ENCODE data around the gene PTX3. TPM values are rescaled to one million over a fixed set of nuclear protein-coding genes. Genes with fewer than 3 reads are reported as not detected.

The PTX3 gene
- total RNA-seq, 1 donor from 2014 or later, result 44.1 TPM

DNA sequence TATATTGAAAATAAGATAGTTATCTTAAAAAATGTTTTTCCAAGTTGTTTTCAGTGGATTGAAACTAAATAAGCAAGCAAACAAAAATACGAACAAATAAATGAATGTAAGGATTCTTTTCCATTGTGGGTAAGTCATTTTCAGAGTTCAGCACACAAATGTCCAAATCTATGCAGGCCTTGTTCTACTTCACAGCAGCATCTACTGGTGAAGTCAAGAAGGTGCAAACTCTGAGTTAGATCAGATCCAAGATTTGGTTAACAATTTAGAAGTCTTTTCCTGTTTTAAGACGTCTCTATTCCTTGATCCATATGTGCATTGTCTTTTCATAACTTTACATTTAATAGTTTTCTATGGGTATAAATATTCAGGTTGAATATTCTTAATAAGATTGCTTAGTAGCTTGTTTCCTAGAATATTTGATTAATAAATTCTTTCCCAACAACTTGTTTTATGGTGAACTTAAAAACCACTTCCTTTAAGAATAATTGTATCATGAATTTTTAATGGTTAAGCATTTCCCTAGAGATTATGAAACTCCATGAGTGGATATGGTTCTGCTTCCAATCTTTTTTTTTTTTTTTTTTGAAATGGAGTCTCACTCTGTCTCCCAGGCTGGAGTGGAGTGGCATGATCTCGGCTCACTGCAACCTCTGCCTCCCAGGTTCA is 10.5 kb downstream of the PTX3 start:
- H3K4me1 Mint-ChIP-seq, result peaks cover 18% of the 10 kb centered on the region
- H3K36me3 Mint-ChIP-seq, result no peaks in the 10 kb centered on the region
- H3K27ac Mint-ChIP-seq, result no peak overlapping the region
- no peak for DNase-seq (ENCODE audit: low spot score in 2 of 2, unreplicated experiment in 2 of 2)
- TF ChIP-seq, protein P1, sequence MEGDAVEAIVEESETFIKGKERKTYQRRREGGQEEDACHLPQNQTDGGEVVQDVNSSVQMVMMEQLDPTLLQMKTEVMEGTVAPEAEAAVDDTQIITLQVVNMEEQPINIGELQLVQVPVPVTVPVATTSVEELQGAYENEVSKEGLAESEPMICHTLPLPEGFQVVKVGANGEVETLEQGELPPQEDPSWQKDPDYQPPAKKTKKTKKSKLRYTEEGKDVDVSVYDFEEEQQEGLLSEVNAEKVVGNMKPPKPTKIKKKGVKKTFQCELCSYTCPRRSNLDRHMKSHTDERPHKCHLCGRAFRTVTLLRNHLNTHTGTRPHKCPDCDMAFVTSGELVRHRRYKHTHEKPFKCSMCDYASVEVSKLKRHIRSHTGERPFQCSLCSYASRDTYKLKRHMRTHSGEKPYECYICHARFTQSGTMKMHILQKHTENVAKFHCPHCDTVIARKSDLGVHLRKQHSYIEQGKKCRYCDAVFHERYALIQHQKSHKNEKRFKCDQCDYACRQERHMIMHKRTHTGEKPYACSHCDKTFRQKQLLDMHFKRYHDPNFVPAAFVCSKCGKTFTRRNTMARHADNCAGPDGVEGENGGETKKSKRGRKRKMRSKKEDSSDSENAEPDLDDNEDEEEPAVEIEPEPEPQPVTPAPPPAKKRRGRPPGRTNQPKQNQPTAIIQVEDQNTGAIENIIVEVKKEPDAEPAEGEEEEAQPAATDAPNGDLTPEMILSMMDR (IDR thresholded peaks at IDR 0.05; ENCODE audit: unreplicated experiment), result no peak
- H3K9me3 Mint-ChIP-seq, result no peaks in the 10 kb centered on the region
- no peaks in the 10 kb centered on the region for H3K27me3 Mint-ChIP-seq (ENCODE audit: low read depth)
- no peak overlapping the region for H3K4me3 Mint-ChIP-seq

DNA sequence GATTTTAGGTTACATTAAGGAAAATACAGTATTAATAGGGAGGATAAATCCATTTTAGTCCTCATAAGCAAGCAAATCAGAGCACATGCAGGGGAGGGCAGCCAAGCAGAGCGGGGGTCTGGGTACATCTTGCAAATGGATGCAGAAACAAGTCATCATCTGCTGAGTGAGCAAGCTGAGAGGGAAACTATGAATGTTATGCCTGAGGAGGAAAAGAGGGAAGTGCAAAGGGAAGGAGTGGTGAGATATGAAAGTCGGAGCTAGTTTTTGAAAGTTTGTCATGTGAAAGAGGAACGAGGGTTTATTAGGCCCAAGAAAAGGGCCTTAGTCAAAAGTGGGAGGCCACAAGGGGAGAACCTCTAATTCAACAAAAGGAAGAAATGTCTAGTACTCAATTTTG is 15.4 kb downstream of the PTX3 start:
- H3K4me3 Mint-ChIP-seq, result no peak overlapping the region
- TF ChIP-seq, protein P1 (IDR thresholded peaks at IDR 0.05; ENCODE audit: unreplicated experiment), result no peak
- peaks cover 6% of the 10 kb centered on the region for H3K4me1 Mint-ChIP-seq
- H3K27ac Mint-ChIP-seq, result no peak overlapping the region
- H3K27me3 Mint-ChIP-seq (ENCODE audit: low read depth), result no peaks in the 10 kb centered on the region
- no peaks in the 10 kb centered on the region for H3K9me3 Mint-ChIP-seq
- H3K36me3 Mint-ChIP-seq, result no peaks in the 10 kb centered on the region
- DNase-seq (ENCODE audit: low spot score in 2 of 2, unreplicated experiment in 2 of 2), result no peak

DNA sequence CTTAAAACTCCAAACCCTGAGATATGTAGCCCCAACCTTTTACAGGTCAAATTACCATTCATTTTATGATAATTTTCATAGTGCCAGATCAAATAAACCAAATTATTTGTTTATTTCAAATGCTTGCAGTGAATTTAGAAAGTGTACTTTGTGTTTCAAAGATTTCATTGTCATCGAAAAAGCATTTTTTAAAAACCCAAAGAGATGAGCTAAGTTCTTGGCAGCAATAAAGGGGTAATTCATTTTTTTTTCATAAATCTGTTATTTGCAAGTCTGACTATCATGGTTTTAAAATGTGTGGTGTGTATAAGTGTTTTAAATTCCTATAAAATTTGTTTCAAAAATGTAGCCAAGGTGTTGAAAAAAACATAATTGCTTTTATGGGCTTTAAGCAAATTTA is 17.2 kb downstream of the PTX3 start:
- TF ChIP-seq, protein P1 (IDR thresholded peaks at IDR 0.05; ENCODE audit: unreplicated experiment), result no peak
- Mint-ChIP-seq H3K9me3 (no peaks in the 10 kb centered on the region), H3K36me3 (no peaks in the 10 kb centered on the region), H3K4me3 (no peak overlapping the region), H3K4me1 (peaks cover 5% of the 10 kb centered on the region), H3K27me3 (ENCODE audit: low read depth) (peaks cover 2% of the 10 kb centered on the region), H3K27ac (no peak overlapping the region)
- DNase-seq (ENCODE audit: low spot score in 2 of 2, unreplicated experiment in 2 of 2), result no peak

DNA sequence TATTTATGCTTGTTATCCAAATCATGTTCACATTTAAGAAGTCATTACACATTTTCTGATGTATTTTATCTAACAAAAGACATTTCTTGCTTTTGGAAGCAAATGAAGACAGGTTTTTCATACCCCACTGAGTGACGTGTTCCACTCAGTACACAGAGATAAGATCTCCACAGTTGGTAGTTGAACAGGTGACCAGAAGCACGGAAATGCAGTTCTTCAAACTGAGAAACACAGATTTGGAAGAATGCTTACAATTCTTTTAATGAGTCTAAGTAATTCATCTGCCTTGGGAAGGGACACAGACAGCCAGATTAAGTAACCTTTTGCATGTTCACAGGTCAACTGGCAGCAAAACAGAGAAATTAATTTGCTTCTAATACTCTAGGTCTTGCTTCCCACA is 23.1 kb downstream of the PTX3 start:
- DNase-seq (ENCODE audit: low spot score in 2 of 2, unreplicated experiment in 2 of 2), result no peak
- no peaks in the 10 kb centered on the region for H3K9me3 Mint-ChIP-seq
- peaks cover 11% of the 10 kb centered on the region for H3K4me1 Mint-ChIP-seq
- TF ChIP-seq, protein P1 (IDR thresholded peaks at IDR 0.05; ENCODE audit: unreplicated experiment), result no peak
- H3K36me3 Mint-ChIP-seq, result no peaks in the 10 kb centered on the region
- H3K27me3 Mint-ChIP-seq (ENCODE audit: low read depth), result peaks cover 2% of the 10 kb centered on the region
- H3K4me3 Mint-ChIP-seq, result no peak overlapping the region
- no peak overlapping the region for H3K27ac Mint-ChIP-seq

DNA sequence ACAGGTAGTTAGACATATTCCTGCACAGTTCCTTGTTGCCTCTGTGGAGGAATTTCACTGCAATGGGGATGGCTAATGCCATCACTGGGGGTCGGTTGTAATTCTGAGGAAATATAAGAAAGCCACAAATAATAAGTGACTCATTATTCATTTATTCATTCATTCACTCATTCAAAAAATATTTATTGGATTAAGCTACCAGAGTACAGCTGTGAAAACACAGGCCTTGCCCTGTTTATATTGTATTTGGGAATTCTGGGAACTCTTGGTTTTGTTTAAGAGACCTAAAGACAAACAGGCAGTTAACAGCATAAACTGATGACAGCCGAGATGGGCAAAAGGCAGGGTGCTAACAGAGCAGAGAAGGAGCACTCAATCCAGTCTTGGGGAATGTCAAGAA is 23.6 kb downstream of the PTX3 start:
- Mint-ChIP-seq H3K27ac (no peak overlapping the region), H3K9me3 (no peaks in the 10 kb centered on the region), H3K4me3 (no peak overlapping the region), H3K4me1 (peaks cover 11% of the 10 kb centered on the region), H3K36me3 (no peaks in the 10 kb centered on the region), H3K27me3 (ENCODE audit: low read depth) (peaks cover 2% of the 10 kb centered on the region)
- TF ChIP-seq, protein P1 (IDR thresholded peaks at IDR 0.05; ENCODE audit: unreplicated experiment), result no peak
- DNase-seq (ENCODE audit: low spot score in 2 of 2, unreplicated experiment in 2 of 2), result no peak

DNA sequence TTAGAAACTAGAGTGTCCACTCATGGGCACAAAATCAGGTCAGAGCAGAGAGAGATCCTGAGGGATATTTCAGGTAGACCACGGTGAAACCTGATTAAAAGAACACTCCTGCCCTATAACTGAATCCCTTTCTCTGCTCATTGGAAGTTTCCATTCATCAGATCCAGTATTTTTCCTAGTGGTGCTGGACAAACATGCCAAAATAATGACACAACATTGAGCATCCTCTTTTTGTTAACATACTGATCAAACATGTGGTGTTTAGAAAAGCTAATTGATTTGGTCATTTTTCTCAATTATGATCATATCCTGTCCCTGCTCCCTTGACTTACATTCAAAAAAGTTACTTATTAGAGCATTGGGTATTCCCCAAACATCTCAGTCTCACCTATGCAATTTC is 27.2 kb downstream of the PTX3 start:
- Mint-ChIP-seq H3K9me3 (no peaks in the 10 kb centered on the region), H3K4me1 (peaks cover 11% of the 10 kb centered on the region), H3K4me3 (no peak overlapping the region), H3K36me3 (no peaks in the 10 kb centered on the region), H3K27ac (no peak overlapping the region), H3K27me3 (ENCODE audit: low read depth) (no peaks in the 10 kb centered on the region)
- no peak for DNase-seq (ENCODE audit: low spot score in 2 of 2, unreplicated experiment in 2 of 2)
- TF ChIP-seq, protein P1 (IDR thresholded peaks at IDR 0.05; ENCODE audit: unreplicated experiment), result no peak
